Measurements from ENCODE around the gene BMP6.

BMP6 gene

DNA sequence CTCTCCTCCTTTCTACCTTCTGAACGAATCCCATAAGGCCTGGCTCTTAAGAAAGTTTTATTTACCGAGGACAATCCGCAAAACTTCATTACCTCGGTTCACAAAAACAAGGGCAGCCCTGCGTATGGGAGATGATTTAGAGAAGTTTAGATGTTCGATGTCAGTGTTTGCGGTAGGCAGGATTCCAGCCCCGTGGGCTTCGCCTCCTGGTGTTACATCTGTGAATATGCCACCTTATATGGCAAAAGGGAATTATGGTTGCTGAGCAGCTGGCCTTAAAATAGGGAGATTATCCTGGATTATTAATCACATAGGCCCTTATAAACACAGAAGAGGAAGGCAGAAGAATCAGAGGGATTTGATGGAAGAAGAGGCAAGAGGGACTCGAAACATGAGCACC lies 21.1 kb downstream of the BMP6 start:
- DNase-seq (ENCODE audit: extremely low read depth in 1 of 2, low read depth in 1 of 2) = no peak

DNA sequence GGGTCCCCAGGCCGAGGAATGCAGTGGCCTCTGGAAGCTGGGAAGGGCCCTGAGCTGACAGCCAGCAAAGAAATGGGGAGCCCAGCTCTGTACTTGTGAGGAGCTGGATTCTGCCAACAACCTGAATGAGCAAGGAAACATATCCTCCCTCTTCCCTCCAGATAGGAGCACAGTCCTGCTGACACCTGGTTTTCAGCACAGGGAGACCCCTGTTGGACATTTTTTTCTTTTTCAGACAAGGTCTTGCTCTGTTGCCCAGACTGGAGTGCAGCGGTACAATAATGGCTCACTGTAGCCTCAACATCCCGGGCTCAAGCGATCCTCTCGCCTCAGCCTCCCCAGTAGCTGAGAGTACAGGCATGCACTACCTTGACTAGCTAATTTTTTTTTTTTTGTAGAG lies 21.5 kb downstream of the BMP6 start:
- DNase-seq (ENCODE audit: extremely low read depth in 1 of 2, low read depth in 1 of 2) = no peak

GRCh38 chr6:7747901-7748504 lies 22.1 kb downstream of the BMP6 start:
- no peak for DNase-seq (ENCODE audit: extremely low read depth in 1 of 2, low read depth in 1 of 2)

DNA sequence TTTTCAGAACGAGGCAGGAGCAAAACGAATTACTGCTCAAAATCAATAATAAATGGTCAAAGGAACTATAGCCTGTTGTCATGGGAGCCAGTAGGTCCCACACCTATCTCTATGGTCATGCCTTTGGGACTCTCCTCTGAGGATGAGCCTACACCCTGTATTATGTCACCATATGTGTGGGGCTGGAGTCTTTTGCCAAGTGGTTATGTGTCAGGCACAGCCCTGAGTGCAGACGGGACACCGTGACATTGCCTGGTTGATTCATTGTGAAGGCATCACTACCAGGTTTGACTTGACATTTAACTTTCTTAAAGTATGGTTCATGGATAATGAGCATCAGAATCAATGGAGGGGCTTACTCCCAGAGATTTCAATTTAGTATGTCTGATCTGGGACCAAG lies 23.6 kb downstream of the BMP6 start:
- DNase-seq (ENCODE audit: extremely low read depth in 1 of 2, low read depth in 1 of 2) = no peak

DNA sequence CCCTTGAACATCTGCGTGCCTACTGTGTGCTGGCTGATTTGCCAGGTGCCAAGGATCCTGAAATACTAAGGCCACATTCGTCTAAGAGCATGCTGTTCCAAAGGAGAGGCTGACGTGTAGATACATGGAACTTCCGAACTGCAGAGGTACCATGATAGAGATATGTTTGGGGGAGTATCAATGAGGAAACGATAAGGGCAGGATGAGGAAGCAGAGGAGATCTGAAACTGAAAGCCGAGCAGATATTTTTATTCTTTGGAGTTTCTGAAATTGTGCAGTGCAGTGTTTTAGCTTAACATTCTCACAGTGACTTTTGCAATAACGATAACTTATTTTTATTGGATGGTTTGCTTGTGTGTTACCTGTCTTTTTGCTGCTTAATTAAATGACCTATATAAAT lies 24.3 kb downstream of the BMP6 start:
- DNase-seq (ENCODE audit: extremely low read depth in 1 of 2, low read depth in 1 of 2) = no peak

GRCh38 chr6:7758456-7758855 lies 32.6 kb downstream of the BMP6 start:
- no peak for DNase-seq (ENCODE audit: extremely low read depth in 1 of 2, low read depth in 1 of 2)

- DNase-seq (ENCODE audit: extremely low read depth in 1 of 2, low read depth in 1 of 2) = no peak
These were observed 33.4 kb downstream of the BMP6 start for GRCh38 chr6:7759320-7759719.

DNA sequence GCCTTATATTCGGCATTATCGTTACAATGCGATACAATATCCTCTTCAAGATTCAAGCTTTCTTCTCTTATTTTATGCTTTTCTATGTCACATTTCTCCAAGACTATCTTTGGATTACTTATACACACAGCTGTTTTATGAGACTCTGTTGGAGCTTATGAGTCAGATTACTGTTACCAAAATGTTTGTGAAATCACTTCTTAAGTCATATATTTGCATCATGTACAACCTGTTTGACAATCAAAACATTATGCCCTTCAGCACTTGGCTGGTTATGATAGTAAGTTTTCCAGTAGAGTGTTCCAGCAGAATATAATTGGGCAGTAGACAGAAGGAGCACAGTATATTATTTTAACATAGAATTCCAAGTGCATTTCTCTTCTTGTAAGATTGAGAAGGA lies 35.2 kb downstream of the BMP6 start:
- DNase-seq (ENCODE audit: extremely low read depth in 1 of 2, low read depth in 1 of 2) = no peak

DNA sequence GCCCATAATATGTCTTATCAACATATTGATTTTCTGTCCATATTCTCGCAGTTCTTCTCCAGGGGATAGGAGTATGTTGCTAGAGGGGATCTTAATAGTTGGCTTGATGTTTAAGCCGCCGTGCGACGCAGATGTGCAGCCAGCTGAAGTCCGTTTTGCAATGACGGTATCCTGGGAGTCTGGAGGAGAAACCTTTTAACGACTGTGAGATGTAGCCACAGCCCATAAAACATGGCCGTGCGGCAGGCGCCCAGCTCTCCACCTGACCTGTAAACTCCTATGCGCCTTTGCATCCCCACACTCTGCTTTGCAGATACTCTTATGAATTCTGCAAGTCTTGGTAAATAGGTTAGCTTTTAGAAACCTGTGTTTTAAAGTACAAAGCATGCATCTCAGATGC lies 36.9 kb downstream of the BMP6 start:
- DNase-seq (ENCODE audit: extremely low read depth in 1 of 2, low read depth in 1 of 2) = no peak

GRCh38 chr6:7763881-7764280 lies 38.0 kb downstream of the BMP6 start:
- DNase-seq (ENCODE audit: extremely low read depth in 1 of 2, low read depth in 1 of 2) = no peak

DNA sequence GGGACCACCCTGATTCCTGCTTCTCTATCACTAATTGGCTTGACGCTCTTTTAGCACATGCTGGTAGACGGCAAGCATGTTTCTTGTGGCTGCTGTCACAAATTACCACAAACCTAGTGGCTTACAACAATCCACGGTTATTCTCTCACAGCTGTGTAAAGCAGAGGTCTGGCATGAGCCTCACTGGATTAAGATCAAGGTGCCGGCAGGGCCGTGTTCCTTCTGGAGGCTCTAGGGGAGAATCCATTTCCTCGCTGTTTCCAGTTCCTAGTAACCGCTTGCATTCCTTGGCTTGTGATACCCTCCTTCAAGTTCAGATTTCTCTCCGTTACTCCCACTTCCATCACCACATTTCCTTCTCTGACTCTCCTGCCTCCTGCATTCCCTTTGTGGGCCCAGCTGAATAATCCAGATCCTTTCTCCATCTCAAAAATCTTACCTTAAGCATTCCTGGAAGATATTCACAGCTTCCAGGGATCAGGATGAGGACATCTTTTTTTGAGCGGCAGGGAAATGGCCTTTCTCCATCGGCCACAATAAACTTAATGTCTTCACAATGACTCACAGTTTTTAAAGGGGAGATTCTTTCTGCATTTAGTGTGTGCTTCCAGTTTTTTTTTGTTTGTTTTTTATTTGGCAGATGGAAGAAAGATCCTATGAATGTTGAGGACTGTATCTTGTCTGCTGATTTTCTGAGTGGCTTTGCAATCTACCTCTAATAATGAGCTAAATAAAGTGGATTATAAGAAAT lies 39.9 kb downstream of the BMP6 start:
- DNase-seq (ENCODE audit: extremely low read depth in 1 of 2, low read depth in 1 of 2) = no peak

DNA sequence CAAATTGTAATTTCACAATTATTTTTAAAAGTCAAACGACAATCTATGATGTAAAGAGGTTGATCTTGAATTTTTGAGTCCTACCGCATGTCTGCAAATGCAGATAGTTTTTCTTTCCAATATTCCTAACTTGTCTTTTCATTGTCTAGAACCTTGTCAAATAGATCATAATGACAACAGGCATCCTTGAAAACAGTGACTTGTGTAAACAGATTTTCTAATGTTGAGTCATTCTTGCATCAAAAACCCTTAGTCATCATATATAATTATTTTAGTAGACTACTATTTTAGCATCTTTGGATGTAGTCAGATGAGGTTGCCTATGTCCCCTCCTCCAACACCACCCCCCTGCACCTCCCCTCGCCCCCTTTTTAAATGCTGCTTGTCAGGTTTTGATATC lies 43.8 kb downstream of the BMP6 start:
- DNase-seq (ENCODE audit: extremely low read depth in 1 of 2, low read depth in 1 of 2) = no peak

DNA sequence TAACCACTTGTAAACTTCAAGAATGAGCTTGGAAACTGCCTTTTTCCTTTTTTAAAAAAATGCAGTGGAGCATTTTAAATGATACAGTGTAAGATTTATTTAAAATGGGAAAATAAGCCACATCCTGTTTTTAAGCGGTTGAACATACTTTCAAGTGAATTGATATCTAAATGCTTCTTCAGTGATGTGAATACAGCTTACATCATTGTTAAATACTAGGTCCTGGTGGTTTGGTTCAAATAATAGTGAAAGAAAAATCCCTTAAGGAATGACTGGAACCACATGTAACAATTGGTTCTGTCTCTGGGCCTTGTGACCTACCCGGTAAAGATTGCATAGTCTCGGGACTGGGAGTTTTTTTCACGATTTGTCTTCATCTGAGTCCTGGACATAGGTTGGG lies 44.2 kb downstream of the BMP6 start:
- DNase-seq (ENCODE audit: extremely low read depth in 1 of 2, low read depth in 1 of 2) = no peak

DNA sequence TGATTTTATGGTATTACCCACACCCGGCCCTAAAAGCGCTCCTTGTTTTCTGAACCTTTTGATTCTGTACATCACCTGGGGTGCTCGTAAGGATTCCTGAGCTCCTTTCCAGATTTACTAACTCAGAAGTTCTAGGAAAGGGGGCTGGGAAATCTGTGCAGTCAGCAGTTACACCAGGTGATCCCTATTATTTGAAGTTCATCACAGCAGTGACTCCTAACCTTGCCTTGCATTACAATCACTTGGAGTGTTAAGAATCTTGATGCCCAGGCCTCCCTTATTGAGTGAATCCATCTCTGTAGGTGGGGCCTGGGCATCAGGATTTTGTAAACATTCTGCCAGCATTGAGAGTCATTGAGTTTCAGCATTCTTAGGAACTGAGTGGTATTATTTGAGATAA lies 44.7 kb downstream of the BMP6 start:
- DNase-seq (ENCODE audit: extremely low read depth in 1 of 2, low read depth in 1 of 2) = no peak

- DNase-seq (ENCODE audit: extremely low read depth in 1 of 2, low read depth in 1 of 2) = no peak
These were observed 47.4 kb downstream of the BMP6 start for GRCh38 chr6:7773322-7773721.

DNA sequence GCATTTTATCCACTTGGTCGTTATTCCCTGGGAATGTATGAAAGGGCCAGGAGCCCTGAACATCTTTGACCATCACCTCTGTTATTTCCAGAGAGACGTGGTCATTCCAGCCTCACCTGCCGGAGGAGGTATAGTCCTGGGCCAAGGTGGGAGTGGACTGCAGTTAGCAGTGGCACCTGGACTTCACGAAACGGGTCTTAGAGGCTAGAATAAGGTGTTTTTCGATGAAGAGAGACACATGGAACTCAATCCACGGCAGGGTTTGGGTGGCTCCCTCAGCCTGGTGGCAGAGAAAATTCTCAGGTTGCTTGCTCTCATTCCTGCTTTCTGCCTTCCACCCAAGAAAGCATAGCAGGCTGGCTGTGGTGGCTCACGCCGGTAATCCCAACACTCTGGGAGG lies 48.0 kb downstream of the BMP6 start:
- DNase-seq (ENCODE audit: extremely low read depth in 1 of 2, low read depth in 1 of 2) = no peak

DNA sequence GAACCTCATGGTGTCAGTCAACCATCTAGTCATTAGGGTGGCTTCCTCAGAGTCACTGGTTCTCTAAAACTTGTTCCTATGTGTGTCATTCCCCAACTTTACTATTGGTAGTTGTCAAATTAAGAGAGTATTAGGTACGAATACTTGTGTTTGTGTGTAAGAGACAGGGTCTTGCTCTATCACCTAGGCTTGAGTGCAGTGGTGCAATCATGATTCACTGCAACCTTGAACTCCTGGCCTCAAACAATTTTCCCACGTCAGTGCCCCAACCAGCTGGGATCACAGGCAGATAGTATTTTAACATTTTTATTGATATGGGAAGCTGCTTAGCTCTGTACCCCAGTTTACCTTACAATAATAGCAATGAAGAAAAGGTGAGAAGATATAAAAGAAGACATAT lies 50.6 kb downstream of the BMP6 start:
- DNase-seq (ENCODE audit: extremely low read depth in 1 of 2, low read depth in 1 of 2) = no peak

DNA sequence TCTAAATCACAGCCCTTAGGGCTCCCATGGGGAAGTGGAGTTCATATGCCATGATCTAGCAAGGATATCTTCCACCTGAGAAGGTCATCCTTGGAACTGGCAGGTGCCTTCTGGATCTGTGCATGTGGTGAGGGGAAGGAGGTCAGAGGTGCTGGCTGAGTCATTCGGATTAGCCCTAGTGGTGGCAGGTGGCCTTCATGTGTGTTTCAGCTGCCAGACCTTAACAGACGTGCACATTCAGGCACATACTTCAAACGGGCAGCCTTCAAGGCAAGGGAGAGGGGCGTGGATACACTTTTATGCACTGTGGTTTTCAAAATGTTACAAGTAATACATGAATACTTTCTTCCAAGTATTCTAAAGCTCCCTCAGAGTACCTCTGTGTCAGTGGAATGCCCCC lies 51.2 kb downstream of the BMP6 start:
- DNase-seq (ENCODE audit: extremely low read depth in 1 of 2, low read depth in 1 of 2) = no peak

GRCh38 chr6:7781240-7781639 lies 55.3 kb downstream of the BMP6 start:
- no peak for DNase-seq (ENCODE audit: extremely low read depth in 1 of 2, low read depth in 1 of 2)

DNA sequence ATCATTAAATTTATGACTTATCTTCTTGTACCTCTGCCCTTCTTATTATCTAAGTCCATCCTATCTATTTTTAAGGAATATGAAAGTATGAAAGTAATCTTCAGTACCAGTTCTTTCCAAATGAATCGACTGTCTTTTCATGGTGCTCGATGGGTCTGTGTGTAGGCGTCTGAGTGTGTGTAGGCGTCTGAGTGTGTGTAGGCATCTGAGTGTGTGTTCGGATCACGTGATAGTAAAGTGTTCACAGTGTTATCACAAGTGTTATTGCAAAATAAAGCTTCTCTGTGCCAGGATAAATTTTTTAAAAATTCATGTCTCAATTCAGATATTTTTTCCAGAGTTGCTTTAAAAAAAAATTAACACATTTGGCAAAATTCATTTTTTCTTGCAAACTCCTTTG lies 58.3 kb downstream of the BMP6 start:
- DNase-seq (ENCODE audit: extremely low read depth in 1 of 2, low read depth in 1 of 2) = no peak

GRCh38 chr6:7784706-7785105 lies 58.8 kb downstream of the BMP6 start:
- DNase-seq (ENCODE audit: extremely low read depth in 1 of 2, low read depth in 1 of 2) = no peak

GRCh38 chr6:7785243-7786035 lies 59.5 kb downstream of the BMP6 start:
- DNase-seq (ENCODE audit: extremely low read depth in 1 of 2, low read depth in 1 of 2) = no peak
